ENCODE measurements around the gene SLC6A8.

Gene SLC6A8

GRCh38 chrX:153648358-153649177, 39.2 kb upstream of the SLC6A8 start:
- no peak for DNase-seq (ENCODE audit: low read depth in 2 of 2)

- DNase-seq (ENCODE audit: low read depth in 2 of 2): no peak
Measured at GRCh38 chrX:153649178-153649914, 38.4 kb upstream of the SLC6A8 start.

GRCh38 chrX:153649915-153650782, 37.6 kb upstream of the SLC6A8 start:
- DNase-seq (ENCODE audit: low read depth in 2 of 2): no peak

GRCh38 chrX:153650959-153651358, 36.8 kb upstream of the SLC6A8 start:
- DNase-seq (ENCODE audit: low read depth in 2 of 2): no peak

- DNase-seq (ENCODE audit: low read depth in 2 of 2): no peak
Measured at GRCh38 chrX:153651540-153652079, 36.1 kb upstream of the SLC6A8 start.

- DNase-seq (ENCODE audit: low read depth in 2 of 2): no peak
Measured at GRCh38 chrX:153653556-153653955, 34.2 kb upstream of the SLC6A8 start.

- no peak for DNase-seq (ENCODE audit: low read depth in 2 of 2)
Measured at GRCh38 chrX:153657161-153657560, 30.6 kb upstream of the SLC6A8 start.

- no peak for DNase-seq (ENCODE audit: low read depth in 2 of 2)
Measured at GRCh38 chrX:153659268-153659667, 28.5 kb upstream of the SLC6A8 start.

- peak; percentile 12 to 40 for DNase-seq (ENCODE audit: low read depth in 2 of 2)
Measured at GRCh38 chrX:153662266-153662665, 25.5 kb upstream of the SLC6A8 start.

GRCh38 chrX:153665726-153666306, 21.9 kb upstream of the SLC6A8 start:
- no peak for DNase-seq (ENCODE audit: low read depth in 2 of 2)

GRCh38 chrX:153667281-153667955, 20.3 kb upstream of the SLC6A8 start:
- DNase-seq (ENCODE audit: low read depth in 2 of 2): no peak

- peak; percentile 46 to 73 for DNase-seq (ENCODE audit: low read depth in 2 of 2)
Measured at GRCh38 chrX:153667956-153668396, 19.8 kb upstream of the SLC6A8 start.

GRCh38 chrX:153668423-153669173, 19.1 kb upstream of the SLC6A8 start:
- DNase-seq (ENCODE audit: low read depth in 2 of 2): no peak

- peak in 1 of 2 donors; percentile 16 for DNase-seq (ENCODE audit: low read depth in 2 of 2)
Measured at GRCh38 chrX:153669174-153669890, 18.4 kb upstream of the SLC6A8 start.

- DNase-seq (ENCODE audit: low read depth in 2 of 2): no peak
Measured at GRCh38 chrX:153669901-153670731, 17.6 kb upstream of the SLC6A8 start.

- no peak for DNase-seq (ENCODE audit: low read depth in 2 of 2)
Measured at GRCh38 chrX:153670748-153671588, 16.8 kb upstream of the SLC6A8 start.
